ENCODE data around the gene IBTK.
"Not testable (repeated sequence)": the region's sequence is repeated elsewhere in the genome, so short reads cannot be mapped to it uniquely, and the experiment has no call there.

The IBTK gene

GRCh38 chr6:82179415-82179814 lies 68.1 kb downstream of the IBTK start:
- DNase-seq (ENCODE audit: low read depth, low spot score) = no peak

GRCh38 chr6:82178759-82179112 lies 68.8 kb downstream of the IBTK start:
- no peak for DNase-seq (ENCODE audit: low read depth, low spot score)

- DNase-seq (ENCODE audit: low read depth, low spot score) = no peak
Measured at GRCh38 chr6:82178077-82178758, 69.3 kb downstream of the IBTK start.

- no peak for DNase-seq (ENCODE audit: low read depth, low spot score)
Measured at GRCh38 chr6:82176616-82177015, 70.9 kb downstream of the IBTK start.

- DNase-seq (ENCODE audit: low read depth, low spot score) = no peak
Measured at GRCh38 chr6:82172594-82172993, 75.0 kb downstream of the IBTK start.

GRCh38 chr6:82169138-82169876 lies 78.2 kb downstream of the IBTK start:
- no peak for DNase-seq (ENCODE audit: low read depth, low spot score)

GRCh38 chr6:82166493-82166892 lies 81.1 kb downstream of the IBTK start:
- no peak for DNase-seq (ENCODE audit: low read depth, low spot score)

- no peak for DNase-seq (ENCODE audit: low read depth, low spot score)
Measured at GRCh38 chr6:82160255-82160990, 87.1 kb downstream of the IBTK start.

- DNase-seq (ENCODE audit: low read depth, low spot score) = not testable (repeated sequence)
Measured at GRCh38 chr6:82152786-82153185, 94.8 kb downstream of the IBTK start.

GRCh38 chr6:82151147-82151546 lies 96.4 kb downstream of the IBTK start:
- not testable (repeated sequence) for DNase-seq (ENCODE audit: low read depth, low spot score)

- DNase-seq (ENCODE audit: low read depth, low spot score) = no peak
Measured at GRCh38 chr6:82145926-82146452, 101.6 kb downstream of the IBTK start.

- DNase-seq (ENCODE audit: low read depth, low spot score) = no peak
Measured at GRCh38 chr6:82144852-82145340, 102.6 kb downstream of the IBTK start.

GRCh38 chr6:82144007-82144851 lies 103.3 kb downstream of the IBTK start:
- DNase-seq (ENCODE audit: low read depth, low spot score) = no peak

- no peak for DNase-seq (ENCODE audit: low read depth, low spot score)
Measured at GRCh38 chr6:82143041-82143481, 104.5 kb downstream of the IBTK start.

- no peak for DNase-seq (ENCODE audit: low read depth, low spot score)
Measured at GRCh38 chr6:82142524-82142923, 105.0 kb downstream of the IBTK start.

- DNase-seq (ENCODE audit: low read depth, low spot score) = no peak
Measured at GRCh38 chr6:82138075-82138791, 109.3 kb downstream of the IBTK start.

GRCh38 chr6:82131441-82131840 lies 116.1 kb downstream of the IBTK start:
- DNase-seq (ENCODE audit: low read depth, low spot score) = no peak

GRCh38 chr6:82129797-82130196 lies 117.7 kb downstream of the IBTK start:
- no peak for DNase-seq (ENCODE audit: low read depth, low spot score)

GRCh38 chr6:82128973-82129372 lies 118.6 kb downstream of the IBTK start:
- not testable (repeated sequence) for DNase-seq (ENCODE audit: low read depth, low spot score)

GRCh38 chr6:82123632-82124031 lies 123.9 kb downstream of the IBTK start:
- no peak for DNase-seq (ENCODE audit: low read depth, low spot score)

All from activated naive CD8-positive, alpha-beta T cell treated with anti-CD3 and anti-CD28 coated beads, Interleukin-2, amount 50 U/mL, for 16 hours (primary cell).